Activated effector memory CD4-positive, alpha-beta T cell treated with anti-CD3 and anti-CD28 coated beads, Interleukin-2, amount 50 U/mL, for 16 hours (primary cell): ENCODE data around the gene NDUFAF8.
A peak's percentile ranks its signal among the peaks of the same experiment; 100 is the strongest.

Experiments used
- DNase-seq: peaks from one replicate; pipeline ENCODE4 v3.0.0-alpha.2; 2020

NDUFAF8 gene

GRCh38 chr17:81253358-81254131, 14.4 kb downstream of the NDUFAF8 start:
- DNase-seq, result peak; percentile 82

DNA sequence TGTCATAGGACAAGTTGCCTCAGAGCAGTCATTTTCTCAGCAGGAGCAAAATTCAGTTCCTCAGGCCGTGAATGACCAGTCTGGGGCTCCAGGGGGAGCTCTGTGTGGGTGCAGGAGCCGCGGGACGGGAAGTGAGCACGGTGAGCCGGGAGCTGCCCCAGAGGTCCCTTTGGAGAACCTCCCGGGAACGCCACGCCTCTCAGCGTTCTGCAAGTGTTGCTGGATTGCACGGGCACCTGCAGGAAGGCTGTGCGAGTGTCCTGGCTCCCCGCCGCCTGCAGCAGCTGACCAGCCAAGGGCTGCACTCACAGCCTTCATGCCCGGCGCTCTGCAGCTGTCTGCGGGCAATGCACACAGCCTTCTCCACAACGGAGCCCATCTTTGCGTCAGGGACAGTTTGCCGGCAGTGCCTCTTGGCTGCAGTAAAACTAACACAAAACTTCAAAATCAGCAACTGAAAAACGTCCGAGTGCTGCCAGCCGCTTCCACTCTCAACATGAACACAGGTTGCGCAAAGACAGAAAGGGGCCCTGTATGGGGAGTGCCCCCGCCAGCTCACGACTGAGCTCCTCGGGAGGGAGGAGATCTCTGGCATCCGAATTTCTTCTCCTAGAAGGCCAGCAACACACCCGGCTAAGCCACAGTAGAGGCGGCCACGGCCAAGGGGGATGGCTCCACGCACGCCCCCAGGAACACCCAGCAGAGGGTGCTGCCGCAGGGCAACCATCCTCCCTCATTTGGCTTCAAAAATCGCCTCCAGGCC, 16.0 kb downstream of the NDUFAF8 start:
- no peak for DNase-seq

DNA sequence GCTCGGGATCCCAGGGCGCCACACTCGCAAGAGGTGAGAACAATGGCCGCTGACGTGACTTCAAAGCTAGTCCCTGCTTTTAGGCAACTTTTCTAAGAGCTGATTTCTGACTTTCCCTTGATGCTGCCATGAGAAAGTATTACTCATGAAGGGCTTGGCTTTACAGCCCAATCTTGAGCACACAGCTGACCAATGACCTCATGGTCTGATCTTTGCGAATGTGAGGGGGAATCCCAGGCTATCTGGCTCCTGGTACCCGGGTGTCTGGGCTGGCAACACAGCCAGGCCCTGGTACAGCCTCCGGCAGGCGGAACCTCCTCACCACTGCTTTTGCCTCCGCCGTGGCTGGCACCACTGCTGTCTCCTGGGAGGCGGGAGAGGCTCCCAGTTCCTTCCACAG, 17.5 kb downstream of the NDUFAF8 start:
- no peak for DNase-seq

GRCh38 chr17:81257533-81257932, 18.4 kb downstream of the NDUFAF8 start:
- DNase-seq, result no peak

- no peak for DNase-seq
Observed at GRCh38 chr17:81258292-81258691, 19.2 kb downstream of the NDUFAF8 start.

- no peak for DNase-seq
Observed at GRCh38 chr17:81259058-81259605, 20.0 kb downstream of the NDUFAF8 start.

DNA sequence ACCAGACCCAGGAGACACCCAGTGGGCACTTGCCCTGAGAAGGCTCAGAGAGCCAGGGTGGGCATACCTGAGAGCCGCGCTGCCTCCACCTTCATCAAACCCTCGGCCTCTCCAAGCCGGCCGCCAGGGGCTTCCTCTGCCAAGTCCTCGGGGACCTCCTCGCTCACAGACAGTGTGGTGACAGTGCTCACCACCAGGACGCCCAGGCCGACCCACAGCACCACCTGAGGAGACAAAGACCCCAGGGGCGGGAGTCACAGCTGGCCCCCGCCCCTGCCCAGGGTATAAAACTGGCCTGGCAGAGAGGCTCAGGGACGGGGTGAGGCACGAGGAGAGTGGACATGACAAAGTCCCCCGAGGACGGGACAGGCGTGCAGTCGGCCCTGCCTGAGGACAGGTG, 21.1 kb downstream of the NDUFAF8 start:
- no peak for DNase-seq

GRCh38 chr17:81260641-81261040, 21.5 kb downstream of the NDUFAF8 start:
- DNase-seq, result no peak

- no peak for DNase-seq
Observed at GRCh38 chr17:81261096-81261495, 22.0 kb downstream of the NDUFAF8 start.

GRCh38 chr17:81261582-81262336, 22.6 kb downstream of the NDUFAF8 start:
- DNase-seq, result no peak

GRCh38 chr17:81263371-81264181, 24.5 kb downstream of the NDUFAF8 start:
- DNase-seq, result no peak

DNA sequence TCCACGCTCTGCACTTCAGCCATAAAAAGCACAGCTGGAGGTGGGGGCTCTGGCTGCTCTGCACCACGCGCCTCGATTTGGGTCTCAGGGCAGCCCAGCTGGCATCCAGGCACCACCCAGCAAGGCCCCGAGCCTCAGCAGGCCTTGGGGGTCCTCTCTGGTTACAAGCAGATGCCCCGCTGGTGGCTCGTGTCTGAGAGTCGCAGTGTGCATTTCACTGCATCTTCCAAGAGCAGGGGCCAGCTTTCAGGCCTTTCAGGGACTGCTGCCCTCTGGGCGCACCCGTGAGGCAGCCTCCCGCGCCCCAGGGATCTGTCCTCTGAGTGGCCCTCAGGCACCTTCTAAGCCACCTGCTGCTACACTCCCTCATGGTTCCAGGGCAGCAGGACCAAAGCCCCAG, 25.5 kb downstream of the NDUFAF8 start:
- DNase-seq, result no peak

DNA sequence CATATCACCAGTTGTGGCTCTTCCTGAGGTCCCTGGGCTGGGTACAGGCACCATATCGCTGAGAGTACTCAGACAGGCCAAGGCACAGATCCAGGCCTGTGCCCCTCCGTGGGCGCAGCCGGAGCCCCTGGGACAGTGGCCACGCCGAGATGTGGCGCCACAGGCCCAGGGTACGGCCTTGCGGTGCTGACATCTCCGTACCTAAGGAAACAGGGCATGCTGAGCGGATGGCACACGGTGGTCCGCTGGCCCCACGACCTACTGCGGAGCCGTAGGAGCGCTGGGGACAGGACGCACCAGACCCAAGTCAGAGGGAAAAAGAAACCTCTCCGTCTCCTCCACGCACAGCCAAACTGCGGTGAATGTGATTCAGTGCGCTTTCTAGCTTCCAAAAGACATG, 26.5 kb downstream of the NDUFAF8 start:
- DNase-seq, result no peak

DNA sequence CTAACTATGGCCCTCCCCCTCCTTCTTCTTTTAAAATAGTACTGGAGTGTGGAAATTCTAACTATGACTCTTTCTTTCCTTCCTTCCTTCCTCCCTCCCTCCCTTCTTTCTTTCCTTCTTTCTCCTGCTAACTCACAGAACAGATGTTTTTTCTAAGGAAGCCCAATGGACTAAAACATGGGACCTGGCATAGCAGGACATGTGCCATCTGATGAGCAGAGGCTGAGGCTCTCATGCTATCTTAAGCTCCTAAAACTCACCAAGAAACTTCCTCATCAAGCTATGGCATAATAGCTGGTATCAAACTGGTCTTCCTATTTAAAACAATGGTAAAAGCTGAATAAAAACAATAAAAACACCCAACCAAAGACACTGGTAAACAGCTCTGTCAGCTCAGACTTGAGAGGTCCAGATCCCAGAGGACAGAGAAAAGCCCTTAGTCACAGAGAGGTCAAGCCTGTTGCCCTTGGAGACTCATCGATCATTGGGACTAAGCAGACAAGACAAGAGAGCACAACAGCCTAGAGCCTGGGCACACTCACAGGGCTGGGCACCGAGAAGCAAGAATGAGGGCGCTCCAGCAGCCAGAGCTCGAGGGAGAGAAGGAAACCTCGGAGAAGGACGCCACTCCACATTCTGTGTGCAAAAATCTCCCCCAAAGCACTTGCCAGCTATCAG, 28.4 kb downstream of the NDUFAF8 start:
- DNase-seq, result no peak

DNA sequence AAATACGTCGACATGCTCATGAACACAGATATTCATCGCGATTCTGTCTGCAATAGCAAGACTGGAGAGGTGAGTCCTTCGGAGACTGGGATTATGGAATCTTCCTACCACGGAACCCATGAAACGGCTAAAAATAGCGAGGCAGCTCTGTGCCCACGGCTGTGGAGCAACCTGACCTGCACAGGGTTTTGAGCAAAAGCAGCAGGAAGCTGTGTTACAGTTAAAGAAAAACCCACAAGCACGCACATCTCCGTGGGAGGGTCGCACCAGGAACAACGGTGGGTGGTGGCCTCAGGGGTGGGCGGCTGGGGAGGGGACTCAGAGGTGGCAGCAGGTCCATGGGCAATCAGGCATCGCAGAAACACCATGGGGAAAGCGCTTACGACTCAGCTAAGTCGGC, 31.2 kb downstream of the NDUFAF8 start:
- no peak for DNase-seq

GRCh38 chr17:81271226-81271625, 32.1 kb downstream of the NDUFAF8 start:
- DNase-seq, result no peak

GRCh38 chr17:81272616-81273015, 33.5 kb downstream of the NDUFAF8 start:
- DNase-seq, result no peak

GRCh38 chr17:81273698-81274470, 34.8 kb downstream of the NDUFAF8 start:
- DNase-seq, result no peak

GRCh38 chr17:81274471-81274855, 35.3 kb downstream of the NDUFAF8 start:
- no peak for DNase-seq

DNA sequence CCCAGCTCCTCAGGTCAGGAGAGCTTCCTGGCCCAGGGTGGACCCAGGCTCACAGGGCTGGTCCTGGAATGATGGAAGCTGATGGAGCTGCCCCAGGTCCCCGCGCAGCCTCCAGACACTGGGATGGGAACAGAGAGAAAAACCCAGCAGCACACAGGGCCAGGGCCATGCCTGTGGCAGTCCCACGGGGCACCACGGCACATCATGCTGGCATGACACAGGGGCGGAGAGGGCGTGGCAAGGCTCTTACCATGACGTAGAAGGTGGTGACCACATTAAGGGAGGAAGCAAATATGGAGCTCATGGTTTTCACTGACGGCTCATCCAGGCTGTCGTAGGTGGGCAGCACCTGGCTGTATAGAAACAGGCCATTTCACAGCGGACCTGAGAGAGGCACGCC, 37.7 kb downstream of the NDUFAF8 start:
- no peak for DNase-seq

GRCh38 chr17:81277421-81277820, 38.3 kb downstream of the NDUFAF8 start:
- no peak for DNase-seq
